Measurements from ENCODE around the gene DDX54. TPM values are rescaled to one million over a fixed set of nuclear protein-coding genes. Genes with fewer than 3 reads are reported as not detected.
A peak's percentile ranks its signal among the peaks of the same experiment; 100 is the strongest.

The DDX54 gene
- total RNA-seq, 1 experiment from 2014 or later: 101 TPM

DNA sequence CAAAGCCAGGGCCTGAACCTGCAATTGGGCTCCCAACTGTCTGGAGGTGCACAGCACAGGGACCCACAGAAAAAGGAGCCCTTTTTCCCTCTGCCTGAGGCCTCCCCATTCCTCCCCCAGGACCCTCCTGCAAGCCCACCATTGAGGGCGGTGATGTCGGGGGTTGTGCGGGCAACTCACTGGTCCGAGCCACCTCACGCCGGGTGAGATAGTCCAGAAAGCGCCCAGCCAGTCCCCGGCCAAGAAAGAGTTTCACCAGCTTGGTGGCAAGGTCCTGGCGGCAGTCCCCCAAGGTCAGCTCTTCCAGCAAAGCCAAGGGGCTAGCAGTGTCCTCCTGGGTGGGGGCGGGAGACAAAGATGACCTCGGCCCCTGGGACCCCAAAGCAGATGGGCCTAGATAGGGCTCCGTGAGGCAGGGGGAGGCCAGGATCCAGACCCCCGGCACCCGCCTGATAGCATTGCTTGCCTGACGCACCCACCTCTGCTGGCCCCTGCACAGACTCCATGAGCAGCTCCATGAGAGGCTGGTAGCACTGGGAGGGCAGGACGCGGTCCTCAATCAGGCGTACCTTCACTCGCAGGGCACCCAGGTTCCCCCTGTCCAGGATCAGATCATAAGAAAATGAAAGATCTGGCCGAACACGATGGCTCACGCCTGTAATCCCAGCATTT lies 69.7 kb downstream of the DDX54 start:
- CTCF ChIA-PET: interaction anchor here (0.9 kb wide), 1 partner anchor 37 kb away, joined by 13 read pairs; no protein-coding TSS in a partner anchor
- no TSS peak for BruUV-seq (replicated peaks)
- in situ Hi-C loops (cut with HindIII; ENCODE audit: low pct_unique_long_range_greater_than_20kb, low sequenced_read_pairs) (no loop called here), intact Hi-C loops (cut with micrococcal nuclease; ENCODE audit: unreplicated experiment) (no loop called here)
- TF ChIP-seq, protein P1, sequence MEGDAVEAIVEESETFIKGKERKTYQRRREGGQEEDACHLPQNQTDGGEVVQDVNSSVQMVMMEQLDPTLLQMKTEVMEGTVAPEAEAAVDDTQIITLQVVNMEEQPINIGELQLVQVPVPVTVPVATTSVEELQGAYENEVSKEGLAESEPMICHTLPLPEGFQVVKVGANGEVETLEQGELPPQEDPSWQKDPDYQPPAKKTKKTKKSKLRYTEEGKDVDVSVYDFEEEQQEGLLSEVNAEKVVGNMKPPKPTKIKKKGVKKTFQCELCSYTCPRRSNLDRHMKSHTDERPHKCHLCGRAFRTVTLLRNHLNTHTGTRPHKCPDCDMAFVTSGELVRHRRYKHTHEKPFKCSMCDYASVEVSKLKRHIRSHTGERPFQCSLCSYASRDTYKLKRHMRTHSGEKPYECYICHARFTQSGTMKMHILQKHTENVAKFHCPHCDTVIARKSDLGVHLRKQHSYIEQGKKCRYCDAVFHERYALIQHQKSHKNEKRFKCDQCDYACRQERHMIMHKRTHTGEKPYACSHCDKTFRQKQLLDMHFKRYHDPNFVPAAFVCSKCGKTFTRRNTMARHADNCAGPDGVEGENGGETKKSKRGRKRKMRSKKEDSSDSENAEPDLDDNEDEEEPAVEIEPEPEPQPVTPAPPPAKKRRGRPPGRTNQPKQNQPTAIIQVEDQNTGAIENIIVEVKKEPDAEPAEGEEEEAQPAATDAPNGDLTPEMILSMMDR (IDR thresholded peaks at IDR 0.05): no peak
- TF ChIP-seq SIN3A (IDR thresholded peaks at IDR 0.05; ENCODE audit: borderline replicate concordance, insufficient read depth, low read depth, low read length) (no peak), TCF7L2 (IDR thresholded peaks at IDR 0.05; ENCODE audit: low read depth, low read length) (no peak), POLR2AphosphoS5 (IDR thresholded peaks at IDR 0.05; ENCODE audit: low read depth, low read length) (no peak)
- TF ChIP-seq, protein P2, sequence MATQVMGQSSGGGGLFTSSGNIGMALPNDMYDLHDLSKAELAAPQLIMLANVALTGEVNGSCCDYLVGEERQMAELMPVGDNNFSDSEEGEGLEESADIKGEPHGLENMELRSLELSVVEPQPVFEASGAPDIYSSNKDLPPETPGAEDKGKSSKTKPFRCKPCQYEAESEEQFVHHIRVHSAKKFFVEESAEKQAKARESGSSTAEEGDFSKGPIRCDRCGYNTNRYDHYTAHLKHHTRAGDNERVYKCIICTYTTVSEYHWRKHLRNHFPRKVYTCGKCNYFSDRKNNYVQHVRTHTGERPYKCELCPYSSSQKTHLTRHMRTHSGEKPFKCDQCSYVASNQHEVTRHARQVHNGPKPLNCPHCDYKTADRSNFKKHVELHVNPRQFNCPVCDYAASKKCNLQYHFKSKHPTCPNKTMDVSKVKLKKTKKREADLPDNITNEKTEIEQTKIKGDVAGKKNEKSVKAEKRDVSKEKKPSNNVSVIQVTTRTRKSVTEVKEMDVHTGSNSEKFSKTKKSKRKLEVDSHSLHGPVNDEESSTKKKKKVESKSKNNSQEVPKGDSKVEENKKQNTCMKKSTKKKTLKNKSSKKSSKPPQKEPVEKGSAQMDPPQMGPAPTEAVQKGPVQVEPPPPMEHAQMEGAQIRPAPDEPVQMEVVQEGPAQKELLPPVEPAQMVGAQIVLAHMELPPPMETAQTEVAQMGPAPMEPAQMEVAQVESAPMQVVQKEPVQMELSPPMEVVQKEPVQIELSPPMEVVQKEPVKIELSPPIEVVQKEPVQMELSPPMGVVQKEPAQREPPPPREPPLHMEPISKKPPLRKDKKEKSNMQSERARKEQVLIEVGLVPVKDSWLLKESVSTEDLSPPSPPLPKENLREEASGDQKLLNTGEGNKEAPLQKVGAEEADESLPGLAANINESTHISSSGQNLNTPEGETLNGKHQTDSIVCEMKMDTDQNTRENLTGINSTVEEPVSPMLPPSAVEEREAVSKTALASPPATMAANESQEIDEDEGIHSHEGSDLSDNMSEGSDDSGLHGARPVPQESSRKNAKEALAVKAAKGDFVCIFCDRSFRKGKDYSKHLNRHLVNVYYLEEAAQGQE (IDR thresholded peaks at IDR 0.05; ENCODE audit: insufficient read depth in 1 of 2, low read depth in 2 of 2, low read length in 1 of 2): no peak
- Histone ChIP-seq H3K36me3 (ENCODE audit: control insufficient read depth, insufficient read depth, low read length) (no peaks in the 10 kb centered on the region), H3K4me1 (ENCODE audit: control insufficient read depth, insufficient read depth, low read length) (no peaks in the 10 kb centered on the region), H3K4me3 (ENCODE audit: low read depth in 2 of 2, low read length in 2 of 2) (no peak overlapping the region), H3K27me3 (ENCODE audit: control insufficient read depth, insufficient read depth, low read length) (no peaks in the 10 kb centered on the region), H3K27ac (ENCODE audit: low read length) (no peak overlapping the region), H3K9me3 (ENCODE audit: control insufficient read depth, insufficient read depth, low read depth, low read length) (no peaks in the 10 kb centered on the region)
- DNase-seq (ENCODE audit: low read depth, low spot score) (no peak), ATAC-seq (no peak)
- POLR2A ChIA-PET: no interaction called here

DNA sequence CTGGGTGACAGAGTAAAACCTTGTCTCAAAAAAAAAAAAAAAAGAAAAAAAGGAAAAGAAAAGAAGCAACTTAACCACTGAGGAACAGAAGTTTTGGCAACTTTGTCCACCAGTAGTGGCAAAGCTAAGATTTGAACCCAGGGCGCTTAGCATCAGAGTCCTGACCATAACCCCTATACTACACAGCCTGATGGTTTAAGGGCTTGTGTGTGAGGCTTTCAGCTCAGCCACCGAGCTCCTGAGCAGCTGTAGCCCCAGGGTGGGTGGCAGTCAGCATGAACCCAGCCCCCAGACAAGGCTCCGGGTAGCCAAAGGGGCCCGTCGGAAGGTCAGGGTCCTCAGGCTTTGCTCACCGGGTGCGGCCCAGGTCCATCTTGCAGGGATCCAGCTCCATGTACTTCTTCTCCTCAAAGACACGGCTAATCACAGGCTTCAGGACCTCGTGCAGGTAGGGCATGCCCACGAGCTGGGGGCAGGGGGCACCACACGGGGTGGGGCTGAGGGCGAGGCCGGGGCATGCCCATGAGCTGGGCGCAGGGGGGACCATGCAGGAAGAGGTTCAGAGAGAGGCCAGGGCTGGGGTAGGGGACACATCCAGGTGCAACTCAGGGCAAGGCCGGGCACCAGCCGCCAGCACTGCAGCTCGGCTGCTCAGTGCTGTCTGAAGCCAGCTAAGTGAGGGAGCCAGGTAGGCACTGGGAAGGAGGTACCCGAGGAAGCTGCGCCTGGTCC lies 70.7 kb downstream of the DDX54 start:
- CTCF ChIA-PET: interaction anchor here (0.5 to 0.9 kb wide), 3 partner anchors 38 to 83 kb away, joined by 5 to 13 read pairs (median 11); no protein-coding TSS in a partner anchor
- DNase-seq (ENCODE audit: low read depth, low spot score): no peak
- 0 out of 2 replicates have a peak, but pooled peaks have one; percentile 50 for ATAC-seq
- Histone ChIP-seq H3K4me3 (ENCODE audit: low read depth in 2 of 2, low read length in 2 of 2) (no peak overlapping the region), H3K4me1 (ENCODE audit: control insufficient read depth, insufficient read depth, low read length) (no peaks in the 10 kb centered on the region), H3K27me3 (ENCODE audit: control insufficient read depth, insufficient read depth, low read length) (no peaks in the 10 kb centered on the region), H3K9me3 (ENCODE audit: control insufficient read depth, insufficient read depth, low read depth, low read length) (no peaks in the 10 kb centered on the region), H3K27ac (ENCODE audit: low read length) (no peak overlapping the region), H3K36me3 (ENCODE audit: control insufficient read depth, insufficient read depth, low read length) (no peaks in the 10 kb centered on the region)
- no TSS peak for BruUV-seq (replicated peaks)
- in situ Hi-C loops (cut with HindIII; ENCODE audit: low pct_unique_long_range_greater_than_20kb, low sequenced_read_pairs) (no loop called here), intact Hi-C loops (cut with micrococcal nuclease; ENCODE audit: unreplicated experiment) (no loop called here)
- TF ChIP-seq, protein P1 (IDR thresholded peaks at IDR 0.05): no peak
- TF ChIP-seq, protein P2 (IDR thresholded peaks at IDR 0.05; ENCODE audit: insufficient read depth in 1 of 2, low read depth in 2 of 2, low read length in 1 of 2): no peak
- TF ChIP-seq TCF7L2 (IDR thresholded peaks at IDR 0.05; ENCODE audit: low read depth, low read length) (no peak), SIN3A (IDR thresholded peaks at IDR 0.05; ENCODE audit: borderline replicate concordance, insufficient read depth, low read depth, low read length) (no peak), POLR2AphosphoS5 (IDR thresholded peaks at IDR 0.05; ENCODE audit: low read depth, low read length) (no peak)
- POLR2A ChIA-PET: no interaction called here
